NCI-H1105 (cell line): Measurements from ENCODE around the gene PHF20.
A peak's percentile ranks its signal among the peaks of the same experiment; 100 is the strongest.
"Not testable (repeated sequence)": the region's sequence is repeated elsewhere in the genome, so short reads cannot be mapped to it uniquely, and the experiment has no call there.

ENCODE experiments used
- DNase-seq: peaks from one replicate; lab custom pipeline; 2025; lab: John Stamatoyannopoulos, UW

PHF20 gene

DNA sequence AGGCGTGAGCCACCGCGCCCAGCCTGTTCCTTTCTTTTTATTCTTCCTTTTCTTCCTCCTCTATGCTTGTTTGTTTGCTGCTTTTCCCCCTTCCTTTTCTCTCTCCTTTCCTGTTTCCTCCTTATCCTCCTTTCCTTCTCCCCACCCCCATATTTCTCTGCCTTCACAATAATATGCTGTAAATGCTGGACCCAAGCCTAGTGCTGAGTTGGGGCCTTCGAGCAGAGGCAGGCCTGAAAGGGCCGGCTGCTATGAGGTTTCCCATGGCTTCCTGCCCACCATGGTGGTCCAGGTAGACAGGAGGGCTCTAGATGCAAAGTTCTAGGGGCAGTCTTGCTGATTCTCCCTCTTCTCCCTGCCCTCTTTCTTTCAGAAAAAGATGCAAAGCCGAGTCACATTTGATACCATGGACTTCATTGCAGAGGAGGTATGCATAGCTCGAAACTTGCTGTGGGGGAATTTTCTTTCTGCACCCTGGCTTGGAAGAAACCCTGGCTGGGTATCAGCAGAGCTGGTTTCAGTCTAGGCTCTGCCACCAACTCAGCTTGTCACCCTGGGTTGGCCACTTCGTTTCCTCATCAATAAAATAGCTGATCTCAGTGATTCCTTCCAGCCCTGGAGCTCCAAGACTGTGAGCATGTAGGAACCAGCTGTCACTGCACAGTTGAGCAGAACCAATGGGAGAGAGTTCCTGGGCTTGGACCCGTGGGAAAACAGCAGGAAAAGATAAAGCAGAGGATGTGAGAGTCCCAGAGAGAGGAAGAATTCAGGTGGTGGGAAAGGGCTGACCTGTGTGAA, 204.0 kb downstream of the PHF20 start:
- no peak for DNase-seq

- no peak for DNase-seq
These were observed 206.3 kb downstream of the PHF20 start for GRCh38 chr20:35978041-35978513.

DNA sequence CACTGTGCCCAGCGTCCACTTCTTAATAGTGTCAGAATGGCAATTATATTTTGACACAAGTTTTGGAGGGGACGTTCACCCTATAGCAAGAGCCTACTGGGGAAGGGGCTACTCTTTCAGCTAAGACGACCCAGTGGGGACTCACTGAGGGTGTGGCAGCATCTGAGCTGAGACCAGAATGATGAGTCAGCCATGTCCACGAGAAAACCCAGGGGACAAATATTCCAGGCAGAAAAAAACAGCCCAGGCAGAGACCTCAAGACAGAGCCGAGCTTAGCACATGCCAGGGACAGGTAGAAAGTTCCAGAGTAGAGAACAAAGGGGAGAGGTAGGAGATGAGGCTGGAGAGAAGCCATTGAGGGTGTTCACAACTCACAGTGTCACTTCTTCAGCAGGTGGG, 207.7 kb downstream of the PHF20 start:
- no peak for DNase-seq

DNA sequence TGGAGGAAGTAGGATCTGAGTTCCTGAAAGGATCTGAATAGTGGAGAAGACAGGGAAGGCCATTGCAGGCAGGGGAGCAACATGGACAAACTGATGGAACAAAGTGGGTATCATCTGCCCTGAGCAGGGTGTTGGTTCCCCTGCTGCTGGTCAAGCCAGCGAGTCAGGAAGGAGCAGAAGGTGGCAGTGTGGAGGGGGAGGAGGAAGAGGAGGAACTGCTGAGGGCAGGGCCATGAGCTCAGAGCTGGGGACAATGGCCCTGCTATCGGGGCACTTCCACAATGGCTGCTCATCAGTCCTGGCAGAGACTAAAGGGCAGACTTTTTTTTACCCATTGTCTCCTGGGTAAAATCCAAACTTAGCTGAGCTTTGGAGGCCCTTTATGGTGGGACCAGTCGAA, 210.2 kb downstream of the PHF20 start:
- DNase-seq: no peak

- no peak for DNase-seq
These were observed 212.6 kb downstream of the PHF20 start for GRCh38 chr20:35984382-35984781.

- no peak for DNase-seq
These were observed 214.0 kb downstream of the PHF20 start for GRCh38 chr20:35985806-35986205.

GRCh38 chr20:35988910-35989463, 217.2 kb downstream of the PHF20 start:
- DNase-seq: no peak

DNA sequence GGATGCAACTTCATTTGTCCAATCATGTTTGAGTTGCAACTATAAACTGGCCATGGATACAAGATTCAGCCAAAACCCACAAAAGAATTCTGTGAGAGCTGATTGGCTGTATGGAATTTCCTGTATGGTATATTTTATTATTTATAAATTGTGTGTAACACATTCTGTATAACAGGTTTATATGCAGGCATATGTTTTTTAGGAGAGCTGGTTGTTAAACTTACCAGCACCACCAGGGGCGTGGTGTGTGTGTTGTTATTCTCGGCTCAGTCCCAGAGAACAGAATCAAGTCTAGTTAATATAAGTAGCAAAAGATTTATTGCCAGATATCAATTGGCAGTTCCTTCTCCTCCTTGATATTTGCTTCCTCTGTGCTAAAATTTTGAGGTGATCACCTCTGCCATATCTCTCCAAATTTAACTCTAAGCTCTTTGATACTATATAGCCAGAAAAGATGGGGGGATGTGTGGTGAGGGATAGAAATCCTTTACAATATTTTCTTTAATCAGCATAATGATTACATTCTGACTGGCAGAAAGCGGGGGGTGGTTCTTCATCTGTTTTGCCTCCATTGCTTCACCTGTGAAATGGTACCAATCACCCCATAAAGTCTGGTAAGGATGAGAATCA, 219.4 kb downstream of the PHF20 start:
- DNase-seq: no peak

- peak; percentile 57 for DNase-seq
These were observed 221.0 kb downstream of the PHF20 start for GRCh38 chr20:35992713-35993335.

GRCh38 chr20:35994994-35995453, 223.2 kb downstream of the PHF20 start:
- DNase-seq: peak; percentile 84

- DNase-seq: not testable (repeated sequence)
These were observed 224.7 kb downstream of the PHF20 start for GRCh38 chr20:35996492-35996891.
